GM12864 (cell line): ENCODE measurements around the gene DYNLT2.

Experiments
- DNase-seq: peaks from one replicate; pipeline ENCODE4 v3.0.0-alpha.2; 2011; ENCODE audit warnings: low read depth
- H3K4me3 ChIP-seq: 2 replicates; pipeline ENCODE4 v1.5.1; 2011; ENCODE audit warnings: mild to moderate bottlenecking, low read depth, low read length, control low read depth
- TF ChIP-seq, protein P1 (sequence below): IDR thresholded peaks from 2 replicates; pipeline ENCODE4 v1.5.1; 2011; ENCODE audit warnings: low read depth, mild to moderate bottlenecking, moderate library complexity, low read length, control low read depth, inconsistent platforms; ENCODE audit errors: missing control alignments

The DYNLT2 gene

DNA sequence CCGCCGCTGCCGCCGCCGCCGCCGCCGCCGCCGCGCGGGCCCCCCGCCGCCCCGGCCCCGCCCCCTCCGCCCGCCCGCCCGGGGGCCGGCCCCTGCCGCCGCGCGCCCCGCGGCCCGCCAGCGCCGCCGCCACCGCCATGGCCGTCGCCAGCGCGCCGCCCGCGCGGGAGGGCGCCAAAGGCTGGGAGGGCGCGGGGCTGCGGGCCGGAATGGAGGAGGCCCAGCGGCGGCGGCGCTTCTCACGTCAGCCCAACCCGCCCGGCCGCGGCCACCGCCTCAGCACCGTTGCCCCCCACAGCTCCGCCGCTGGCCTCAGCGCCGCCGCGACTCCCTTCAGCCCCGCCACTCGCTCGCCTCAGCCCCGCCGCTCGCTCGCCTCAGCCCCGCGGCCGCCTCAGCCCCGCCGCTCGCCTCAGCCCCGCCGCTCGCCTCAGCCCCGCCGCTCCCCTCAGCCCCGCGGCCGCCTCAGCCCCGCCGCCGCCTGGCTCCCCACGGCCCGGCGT is 27.3 kb downstream of the DYNLT2 start:
- DNase-seq = no peak
- TF ChIP-seq, protein P1, sequence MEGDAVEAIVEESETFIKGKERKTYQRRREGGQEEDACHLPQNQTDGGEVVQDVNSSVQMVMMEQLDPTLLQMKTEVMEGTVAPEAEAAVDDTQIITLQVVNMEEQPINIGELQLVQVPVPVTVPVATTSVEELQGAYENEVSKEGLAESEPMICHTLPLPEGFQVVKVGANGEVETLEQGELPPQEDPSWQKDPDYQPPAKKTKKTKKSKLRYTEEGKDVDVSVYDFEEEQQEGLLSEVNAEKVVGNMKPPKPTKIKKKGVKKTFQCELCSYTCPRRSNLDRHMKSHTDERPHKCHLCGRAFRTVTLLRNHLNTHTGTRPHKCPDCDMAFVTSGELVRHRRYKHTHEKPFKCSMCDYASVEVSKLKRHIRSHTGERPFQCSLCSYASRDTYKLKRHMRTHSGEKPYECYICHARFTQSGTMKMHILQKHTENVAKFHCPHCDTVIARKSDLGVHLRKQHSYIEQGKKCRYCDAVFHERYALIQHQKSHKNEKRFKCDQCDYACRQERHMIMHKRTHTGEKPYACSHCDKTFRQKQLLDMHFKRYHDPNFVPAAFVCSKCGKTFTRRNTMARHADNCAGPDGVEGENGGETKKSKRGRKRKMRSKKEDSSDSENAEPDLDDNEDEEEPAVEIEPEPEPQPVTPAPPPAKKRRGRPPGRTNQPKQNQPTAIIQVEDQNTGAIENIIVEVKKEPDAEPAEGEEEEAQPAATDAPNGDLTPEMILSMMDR = no peak
- H3K4me3 ChIP-seq = peak overlapping the region; percentile 65; the same call in 1 of the 2 replicates

DNA sequence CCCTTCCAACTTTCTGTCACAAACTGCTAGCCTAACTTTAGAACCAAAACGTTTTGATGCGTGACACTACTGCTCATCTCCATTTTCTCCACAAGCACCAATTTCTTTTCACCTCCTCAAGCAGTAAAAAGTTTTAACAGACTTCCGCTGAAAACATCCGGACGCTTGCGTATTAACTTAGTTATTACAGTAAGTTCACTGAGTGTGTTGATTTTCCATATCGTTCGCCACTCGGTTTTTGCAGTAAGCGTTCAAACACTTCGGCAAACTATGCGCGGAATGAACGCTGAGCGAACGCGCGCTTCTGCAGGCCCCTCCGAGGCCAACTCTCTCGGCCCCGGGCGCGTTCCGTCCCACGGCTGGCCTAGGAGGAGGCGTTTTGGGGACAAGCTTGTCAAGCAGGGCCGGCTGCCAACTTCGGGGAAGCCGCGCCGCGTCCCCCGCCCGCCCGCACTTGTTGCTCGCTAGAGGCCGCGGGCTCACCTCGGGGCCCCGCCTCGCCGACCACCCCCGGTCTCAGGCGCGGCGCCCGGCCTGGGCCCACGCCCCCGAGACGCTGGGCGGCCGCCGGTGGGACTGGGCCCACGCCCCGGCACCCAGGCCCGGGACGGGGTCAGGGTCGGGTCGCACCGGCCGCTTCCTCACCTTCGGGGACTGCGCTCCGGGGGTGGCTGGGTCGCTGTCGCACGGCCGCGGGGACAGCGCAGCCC is 28.0 kb downstream of the DYNLT2 start:
- peak overlapping the region; percentile 64 for H3K4me3 ChIP-seq

DNA sequence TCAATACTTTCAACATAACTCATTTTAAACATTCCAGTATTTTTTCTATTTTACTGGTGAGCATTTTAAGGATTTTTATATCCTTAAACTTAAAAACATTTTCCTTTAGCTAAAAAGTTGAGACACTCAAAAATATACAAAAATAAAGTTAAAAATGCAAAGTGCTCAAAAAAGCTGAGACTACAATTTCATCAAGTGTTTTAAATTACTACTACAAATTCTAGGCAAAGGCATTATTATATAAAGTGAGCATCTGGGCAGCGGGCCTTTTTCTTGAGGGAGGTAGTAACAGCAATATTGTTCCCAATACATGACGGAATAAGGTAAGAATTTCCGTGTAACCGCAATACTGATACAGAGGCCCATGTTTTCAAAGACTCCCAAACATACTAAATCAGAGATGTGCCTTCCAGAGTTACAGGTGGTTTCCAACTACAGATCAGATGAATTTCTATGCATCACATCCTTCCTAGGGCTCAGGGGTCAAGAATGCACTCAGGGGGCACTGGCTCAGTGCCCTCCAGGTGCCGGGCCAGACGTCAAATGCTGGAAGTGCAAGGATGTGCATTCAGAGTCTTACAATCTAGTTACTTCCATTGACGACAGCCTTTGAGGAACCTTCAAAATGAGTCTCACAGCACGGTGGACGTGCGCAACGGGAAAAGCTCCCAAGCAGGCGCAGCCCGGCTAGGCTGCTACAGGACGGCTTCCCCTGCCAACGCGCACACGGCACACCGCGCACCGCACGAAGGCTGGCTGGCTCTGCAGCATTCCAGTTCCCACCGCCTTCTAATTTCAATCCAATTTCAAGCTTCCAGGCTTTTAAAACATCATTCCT is 28.8 kb downstream of the DYNLT2 start:
- TF ChIP-seq, protein P1 = no peak
- H3K4me3 ChIP-seq = peak overlapping the region; percentile 64
- DNase-seq = no peak

More for the DNA sequence above, 28.0 kb downstream of the DYNLT2 start:
- DNase-seq = no peak
- TF ChIP-seq, protein P1 = no peak

DNA sequence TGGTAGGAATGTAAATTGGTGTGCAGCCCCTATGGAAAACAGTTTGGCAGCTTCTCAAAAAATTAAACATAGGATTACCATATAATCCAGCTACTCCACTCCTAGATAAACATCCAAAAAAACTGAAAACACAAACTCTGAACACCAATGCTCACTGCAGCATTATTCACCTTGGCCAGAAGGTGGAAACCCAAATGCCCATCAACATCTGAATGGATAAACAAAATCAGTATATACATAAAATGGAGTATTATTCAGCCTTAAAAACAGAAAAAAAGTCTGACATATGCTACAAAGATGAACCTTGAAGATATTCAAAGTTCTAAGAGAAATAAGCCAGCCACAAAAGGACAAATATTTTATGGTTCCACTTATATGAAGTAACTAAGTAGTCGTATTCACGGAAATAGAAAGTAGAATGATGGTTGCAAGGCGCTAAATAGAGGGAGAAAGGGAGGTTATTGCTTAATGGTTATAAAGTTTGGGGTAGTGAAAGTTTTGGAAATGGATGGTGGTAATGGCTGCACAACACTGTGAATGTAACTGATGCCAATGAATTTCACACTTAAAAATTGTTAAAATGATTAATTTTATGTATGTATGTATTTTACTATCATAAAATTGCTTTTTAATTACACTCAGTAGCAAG is 31.0 kb downstream of the DYNLT2 start:
- no peak overlapping the region for H3K4me3 ChIP-seq
- no peak for DNase-seq
- TF ChIP-seq, protein P1 = no peak

DNA sequence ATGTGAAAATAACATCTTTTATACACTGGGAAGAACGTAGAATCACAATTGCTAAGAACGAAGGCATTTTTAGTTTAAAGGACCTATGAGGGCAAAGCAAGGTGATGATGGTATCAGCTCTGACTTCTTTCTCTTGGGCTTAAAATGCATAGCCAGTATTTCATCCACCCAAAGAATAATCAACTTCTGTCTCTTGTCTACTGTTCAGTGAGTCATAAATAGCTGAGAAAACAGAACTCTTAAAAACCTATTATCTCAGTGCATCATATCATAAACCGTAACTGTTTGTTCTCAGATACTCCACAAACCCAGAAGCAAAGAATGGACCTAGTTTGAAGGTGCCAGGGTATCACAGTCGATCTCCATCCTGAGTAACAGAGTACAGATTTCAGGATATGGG is 32.3 kb downstream of the DYNLT2 start:
- no peak overlapping the region for H3K4me3 ChIP-seq
- no peak for DNase-seq
- TF ChIP-seq, protein P1 = no peak

DNA sequence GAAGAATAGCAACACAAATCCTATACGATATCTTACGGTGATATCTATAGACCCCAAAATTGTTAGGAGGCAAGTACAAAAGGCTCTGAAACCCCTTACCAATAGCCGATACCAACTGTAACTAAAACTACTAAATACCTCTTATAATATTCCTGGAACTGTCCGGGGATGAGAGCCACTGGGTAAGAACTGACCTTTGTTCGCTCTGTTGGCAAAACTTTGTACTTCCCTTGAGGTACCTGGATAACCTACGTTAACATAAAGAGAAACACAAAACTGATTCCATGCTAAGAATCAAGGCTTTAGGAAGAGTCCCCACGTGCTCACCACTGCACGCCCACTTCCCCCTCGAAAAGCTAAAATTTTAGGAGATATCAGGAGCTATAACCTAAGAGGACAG is 36.8 kb downstream of the DYNLT2 start:
- H3K4me3 ChIP-seq = no peak overlapping the region
- no peak for DNase-seq
- TF ChIP-seq, protein P1 = no peak
